T-helper 1 cell treated with Interleukin-12 subunit alpha and Interleukin-12 subunit beta and Interleukin-4 antibody, amounts not matched to agents 30 μg/mL and 1 μg/mL, for 36 hours (primary cell): ENCODE results near the gene LRRC23.
A peak's percentile ranks its signal among the peaks of the same experiment; 100 is the strongest.
"Not testable (repeated sequence)": the region's sequence is repeated elsewhere in the genome, so short reads cannot be mapped to it uniquely, and the experiment has no call there.

ENCODE experiments used
- H3K27ac Mint-ChIP-seq: one replicate; pipeline ENCODE4 v1.8.0; 2021; ENCODE audit warnings: mild to moderate bottlenecking, mixed read lengths
- H3K27me3 Mint-ChIP-seq: one replicate; pipeline ENCODE4 v1.8.0; 2021; ENCODE audit warnings: low read depth, mixed read lengths
- H3K36me3 Mint-ChIP-seq: one replicate; pipeline ENCODE4 v1.8.0; 2021; ENCODE audit warnings: low read depth, mixed read lengths
- H3K4me1 Mint-ChIP-seq: one replicate; pipeline ENCODE4 v1.8.0; 2021; ENCODE audit warnings: low read depth, mixed read lengths
- H3K4me3 Mint-ChIP-seq: one replicate; pipeline ENCODE4 v1.8.0; 2021; ENCODE audit warnings: mild to moderate bottlenecking, moderate library complexity, mixed read lengths
- H3K9me3 Mint-ChIP-seq: one replicate; pipeline ENCODE4 v1.8.0; 2021; ENCODE audit warnings: mixed read lengths

LRRC23 gene

GRCh38 chr12:6887460-6887859 is 17.2 kb upstream of the LRRC23 start:
- Mint-ChIP-seq H3K27ac (no peak overlapping the region), H3K27me3 (no peaks in the 10 kb centered on the region), H3K4me3 (no peak overlapping the region), H3K9me3 (no peaks in the 10 kb centered on the region), H3K4me1 (peaks cover 10% of the 10 kb centered on the region), H3K36me3 (peaks cover 17% of the 10 kb centered on the region)

- H3K4me3 Mint-ChIP-seq, result no peak overlapping the region
- H3K9me3 Mint-ChIP-seq, result no peaks in the 10 kb centered on the region
- H3K27me3 Mint-ChIP-seq, result no peaks in the 10 kb centered on the region
- no peak overlapping the region for H3K27ac Mint-ChIP-seq
- peaks cover 12% of the 10 kb centered on the region for H3K4me1 Mint-ChIP-seq
- peaks cover 15% of the 10 kb centered on the region for H3K36me3 Mint-ChIP-seq
These were observed 16.3 kb upstream of the LRRC23 start for GRCh38 chr12:6888360-6888759.

- H3K27ac Mint-ChIP-seq, H3K4me3 Mint-ChIP-seq, H3K27me3 Mint-ChIP-seq, H3K9me3 Mint-ChIP-seq: not testable (repeated sequence)
- H3K36me3 Mint-ChIP-seq, result peaks cover 14% of the 10 kb centered on the region
- peaks cover 12% of the 10 kb centered on the region for H3K4me1 Mint-ChIP-seq
These were observed 15.8 kb upstream of the LRRC23 start for GRCh38 chr12:6888794-6889193.

DNA sequence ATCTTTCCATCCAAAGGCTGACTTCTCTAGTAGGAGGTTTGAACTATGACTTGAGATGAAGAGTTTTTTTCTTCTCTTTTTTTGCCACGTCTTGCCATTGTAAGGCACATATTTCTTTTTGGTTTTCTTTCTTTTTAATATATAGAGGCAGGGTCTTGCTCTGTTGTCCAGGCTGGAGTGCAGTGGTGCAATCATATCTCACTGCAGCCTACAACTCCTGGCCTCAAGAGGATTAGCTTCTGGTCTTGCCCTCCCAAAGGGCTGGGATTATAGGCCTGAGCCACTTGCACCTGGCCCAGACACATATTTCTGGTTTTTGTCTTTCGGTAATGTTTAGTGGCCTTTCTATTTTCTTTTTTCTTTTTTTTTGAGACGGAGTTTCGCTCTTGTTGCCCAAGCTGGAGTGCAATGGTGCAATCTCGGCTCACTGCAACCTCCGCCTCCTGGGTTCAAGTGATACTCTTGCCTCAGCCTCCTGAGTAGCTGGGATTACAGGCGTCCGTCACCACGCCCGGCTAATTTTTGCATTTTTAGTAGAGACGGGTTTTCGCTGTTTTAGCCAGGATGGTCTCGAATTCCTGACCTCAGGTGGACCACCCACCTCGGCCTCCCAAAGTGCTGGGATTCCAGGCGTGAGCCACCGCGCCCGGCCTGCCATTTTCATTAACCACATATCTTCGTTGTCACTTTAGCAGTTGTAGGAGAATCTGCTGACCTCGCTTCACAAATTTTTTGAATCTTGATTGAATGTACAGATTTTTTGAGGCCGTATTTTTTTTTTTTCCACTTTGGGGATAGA is 14.6 kb upstream of the LRRC23 start:
- Mint-ChIP-seq H3K4me1 (peaks cover 12% of the 10 kb centered on the region), H3K4me3 (peak overlapping the region; percentile 81), H3K27ac (peak overlapping the region; percentile 96)
- H3K9me3 Mint-ChIP-seq, H3K27me3 Mint-ChIP-seq, H3K36me3 Mint-ChIP-seq: not testable (repeated sequence)

DNA sequence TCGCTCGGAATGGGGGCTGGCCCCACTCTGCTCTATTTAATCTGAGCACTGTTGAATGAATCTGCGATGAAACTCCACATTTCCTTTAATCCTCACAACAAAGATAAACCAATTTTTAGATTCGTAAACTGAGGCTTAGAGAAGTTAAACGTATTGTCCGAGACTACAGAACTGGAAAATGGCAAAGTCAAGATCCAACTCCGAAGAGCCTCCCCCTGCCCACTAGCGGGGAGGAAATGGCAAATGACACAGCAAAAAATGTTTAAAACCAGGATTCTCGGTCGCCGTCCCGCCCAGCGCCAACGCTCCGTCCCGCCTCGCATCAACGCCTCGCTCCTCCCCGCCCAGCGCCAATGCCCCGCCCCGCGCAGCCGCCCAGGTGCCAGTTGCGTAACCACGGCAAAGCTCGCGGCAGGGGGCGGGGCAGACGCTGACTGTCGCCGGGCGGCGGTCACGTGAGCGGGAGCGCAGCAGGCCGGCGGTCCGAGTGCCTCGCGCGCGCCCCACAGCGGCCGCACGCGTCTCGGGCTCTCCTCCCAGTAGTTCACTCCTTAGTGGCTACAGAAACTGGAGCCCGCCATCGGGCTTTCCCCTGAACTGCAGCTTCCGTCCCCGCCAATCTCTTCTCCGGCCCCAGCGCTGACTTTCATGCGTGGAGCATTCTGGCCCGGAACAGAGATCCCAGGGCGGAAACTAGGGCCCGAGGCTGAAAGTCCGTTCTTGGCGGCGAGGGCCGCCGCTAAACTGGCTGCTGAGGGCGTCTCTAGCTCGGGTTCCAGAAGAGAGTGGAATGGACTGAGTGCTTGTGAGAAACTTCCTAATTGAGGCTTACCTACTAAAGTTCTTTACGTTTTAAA is 13.6 kb upstream of the LRRC23 start:
- peaks cover 12% of the 10 kb centered on the region for H3K4me1 Mint-ChIP-seq
- no peaks in the 10 kb centered on the region for H3K27me3 Mint-ChIP-seq
- no peaks in the 10 kb centered on the region for H3K9me3 Mint-ChIP-seq
- peak overlapping the region; percentile 81 for H3K4me3 Mint-ChIP-seq
- peak overlapping the region; percentile 96 for H3K27ac Mint-ChIP-seq
- peaks cover 4% of the 10 kb centered on the region for H3K36me3 Mint-ChIP-seq

DNA sequence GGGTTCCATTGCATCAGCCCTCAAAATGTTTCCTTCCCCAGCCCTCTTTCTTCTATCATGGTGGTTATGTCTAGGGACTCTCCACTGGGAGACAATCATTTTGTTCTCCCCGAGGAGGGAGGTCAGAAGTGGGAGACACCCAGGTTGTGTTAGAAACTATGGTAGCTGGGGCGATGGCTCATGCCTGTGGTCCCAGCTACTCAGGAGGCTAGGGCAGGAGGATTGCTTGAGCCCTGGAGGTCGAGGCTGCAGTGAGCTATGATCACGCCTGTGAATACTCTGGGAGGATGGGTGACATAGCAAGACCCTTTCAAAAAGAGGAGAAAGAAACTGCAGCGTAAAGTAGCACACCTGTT is 13.0 kb upstream of the LRRC23 start:
- peak overlapping the region; percentile 92 for H3K27ac Mint-ChIP-seq
- no peaks in the 10 kb centered on the region for H3K9me3 Mint-ChIP-seq
- peak overlapping the region; percentile 81 for H3K4me3 Mint-ChIP-seq
- H3K36me3 Mint-ChIP-seq, result peaks cover 4% of the 10 kb centered on the region
- peaks cover 12% of the 10 kb centered on the region for H3K4me1 Mint-ChIP-seq
- no peaks in the 10 kb centered on the region for H3K27me3 Mint-ChIP-seq

DNA sequence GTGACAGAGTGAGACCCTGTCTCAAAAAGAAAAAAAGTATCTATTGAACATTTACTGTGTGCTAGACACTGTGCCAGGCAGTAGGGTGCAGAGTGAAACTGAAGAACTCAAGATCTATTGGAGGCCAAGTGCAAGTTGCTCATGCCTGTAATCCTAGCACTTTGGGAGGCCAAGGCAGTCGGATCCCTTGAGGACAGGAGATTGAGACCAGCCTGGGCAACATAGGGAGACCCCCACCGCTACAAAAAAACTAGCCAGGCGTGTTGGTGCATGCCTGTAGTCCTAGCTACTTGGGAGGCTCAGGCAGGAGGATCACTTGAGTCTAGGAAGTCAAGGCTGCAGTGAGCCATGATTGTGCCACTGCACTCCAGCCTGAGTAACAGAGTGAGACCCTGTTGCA is 11.9 kb upstream of the LRRC23 start:
- peak overlapping the region; percentile 29 for H3K27ac Mint-ChIP-seq
- H3K4me3 Mint-ChIP-seq, H3K36me3 Mint-ChIP-seq: not testable (repeated sequence)

GRCh38 chr12:6894321-6894720 is 10.3 kb upstream of the LRRC23 start:
- peaks cover 4% of the 10 kb centered on the region for H3K36me3 Mint-ChIP-seq
- no peak overlapping the region for H3K27ac Mint-ChIP-seq
- no peaks in the 10 kb centered on the region for H3K9me3 Mint-ChIP-seq
- peaks cover 12% of the 10 kb centered on the region for H3K4me1 Mint-ChIP-seq
- no peak overlapping the region for H3K4me3 Mint-ChIP-seq
- no peaks in the 10 kb centered on the region for H3K27me3 Mint-ChIP-seq

More for the DNA sequence above, 11.9 kb upstream of the LRRC23 start:
- not testable (repeated sequence) for H3K9me3 Mint-ChIP-seq, H3K27me3 Mint-ChIP-seq
- H3K4me1 Mint-ChIP-seq, result peaks cover 12% of the 10 kb centered on the region

GRCh38 chr12:6896846-6897435 is 7.7 kb upstream of the LRRC23 start:
- H3K4me1 Mint-ChIP-seq, result peaks cover 3% of the 10 kb centered on the region
- no peak overlapping the region for H3K4me3 Mint-ChIP-seq
- no peak overlapping the region for H3K27ac Mint-ChIP-seq
- H3K36me3 Mint-ChIP-seq, result no peaks in the 10 kb centered on the region
- no peaks in the 10 kb centered on the region for H3K27me3 Mint-ChIP-seq
- H3K9me3 Mint-ChIP-seq, result no peaks in the 10 kb centered on the region

- no peaks in the 10 kb centered on the region for H3K9me3 Mint-ChIP-seq
- H3K4me1 Mint-ChIP-seq, result peaks cover 4% of the 10 kb centered on the region
- H3K4me3 Mint-ChIP-seq, result no peak overlapping the region
- H3K27me3 Mint-ChIP-seq, result no peaks in the 10 kb centered on the region
- no peaks in the 10 kb centered on the region for H3K36me3 Mint-ChIP-seq
- no peak overlapping the region for H3K27ac Mint-ChIP-seq
These were observed 5.2 kb upstream of the LRRC23 start for GRCh38 chr12:6899427-6899826.

DNA sequence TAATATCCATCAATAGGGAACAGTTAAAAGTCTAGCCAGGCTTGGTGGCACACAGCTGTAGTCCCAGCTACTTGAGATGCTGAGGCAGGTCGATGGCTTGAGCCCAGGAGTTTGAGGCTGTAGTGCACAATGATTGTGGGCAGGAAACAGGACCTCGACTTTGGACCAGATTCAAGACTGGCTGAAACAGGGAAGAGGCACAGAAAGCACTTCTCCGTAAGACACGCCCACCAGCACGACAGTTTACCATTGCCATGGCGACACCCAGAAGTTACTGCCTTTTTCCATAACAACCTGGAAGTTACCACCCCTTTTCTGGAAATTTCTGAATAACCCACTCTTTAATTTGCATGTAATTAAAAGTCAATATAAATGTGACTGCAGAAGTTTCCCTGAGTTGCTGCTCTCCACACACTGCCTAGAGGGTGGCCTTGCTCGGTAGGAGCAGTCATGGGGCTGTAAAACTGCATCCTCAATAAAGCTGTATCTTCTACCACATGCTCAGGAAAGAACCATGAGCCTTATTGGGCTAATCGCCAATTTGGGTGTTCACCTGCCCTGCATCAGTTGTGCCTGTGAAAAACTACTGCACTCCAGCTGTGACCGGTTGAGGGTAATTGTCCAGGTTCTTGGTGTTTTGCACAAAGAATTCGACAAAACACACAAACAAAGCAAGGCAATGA is 4.6 kb upstream of the LRRC23 start:
- no peaks in the 10 kb centered on the region for H3K9me3 Mint-ChIP-seq
- H3K36me3 Mint-ChIP-seq, result no peaks in the 10 kb centered on the region
- H3K4me3 Mint-ChIP-seq, result no peak overlapping the region
- H3K27me3 Mint-ChIP-seq, result no peaks in the 10 kb centered on the region
- no peak overlapping the region for H3K27ac Mint-ChIP-seq
- peaks cover 4% of the 10 kb centered on the region for H3K4me1 Mint-ChIP-seq

- no peaks in the 10 kb centered on the region for H3K36me3 Mint-ChIP-seq
- no peaks in the 10 kb centered on the region for H3K27me3 Mint-ChIP-seq
- H3K4me3 Mint-ChIP-seq, result no peak overlapping the region
- H3K9me3 Mint-ChIP-seq, result no peaks in the 10 kb centered on the region
- H3K4me1 Mint-ChIP-seq, result peaks cover 4% of the 10 kb centered on the region
- no peak overlapping the region for H3K27ac Mint-ChIP-seq
These were observed 2.2 kb upstream of the LRRC23 start for GRCh38 chr12:6902448-6902847.

DNA sequence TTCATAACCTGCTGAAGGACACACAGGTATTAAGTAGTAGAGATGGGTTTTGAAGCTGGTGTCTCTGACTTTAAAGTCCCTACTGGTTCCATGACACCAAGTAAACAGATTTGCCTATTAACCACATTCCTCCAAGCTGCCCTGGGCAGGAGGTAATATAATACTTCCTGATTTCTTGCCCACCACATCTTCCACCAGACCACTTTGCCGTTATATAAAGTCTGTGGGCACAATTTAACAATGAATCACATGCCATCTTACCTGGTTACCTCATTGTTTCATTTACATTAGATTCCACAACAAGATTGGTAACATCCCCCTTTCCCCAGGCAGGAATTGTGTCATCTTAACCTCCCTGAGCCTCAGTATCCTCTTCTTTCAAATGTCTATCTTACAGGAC is 900 bp upstream of the LRRC23 start:
- H3K36me3 Mint-ChIP-seq, result no peaks in the 10 kb centered on the region
- H3K27ac Mint-ChIP-seq, result peak overlapping the region; percentile 8
- H3K27me3 Mint-ChIP-seq, result no peaks in the 10 kb centered on the region
- H3K4me3 Mint-ChIP-seq, result no peak overlapping the region
- H3K4me1 Mint-ChIP-seq, result peaks cover 4% of the 10 kb centered on the region
- H3K9me3 Mint-ChIP-seq, result no peaks in the 10 kb centered on the region

- H3K36me3 Mint-ChIP-seq, result no peaks in the 10 kb centered on the region
- H3K27me3 Mint-ChIP-seq, result no peaks in the 10 kb centered on the region
- H3K9me3 Mint-ChIP-seq, result no peaks in the 10 kb centered on the region
- H3K4me1 Mint-ChIP-seq, result peaks cover 4% of the 10 kb centered on the region
- no peak overlapping the region for H3K27ac Mint-ChIP-seq
- no peak overlapping the region for H3K4me3 Mint-ChIP-seq
These were observed 905 bp downstream of the LRRC23 start for GRCh38 chr12:6905414-6906040.
